ENCODE measurements around the gene EPS8. TPM values are rescaled to one million over a fixed set of nuclear protein-coding genes. Genes with fewer than 3 reads are reported as not detected.
"Not testable (repeated sequence)": the region's sequence is repeated elsewhere in the genome, so short reads cannot be mapped to it uniquely, and the experiment has no call there.

EPS8 gene
- total RNA-seq, 1 donor from 2014 or later = 117 TPM

- ATAC-seq (no peak), DNase-seq (ENCODE audit: low spot score) (no peak)
- intact Hi-C loops (cut with DNase I) = no loop called here
These were observed 158.0 kb downstream of the EPS8 start for GRCh38 chr12:15631007-15631715.

DNA sequence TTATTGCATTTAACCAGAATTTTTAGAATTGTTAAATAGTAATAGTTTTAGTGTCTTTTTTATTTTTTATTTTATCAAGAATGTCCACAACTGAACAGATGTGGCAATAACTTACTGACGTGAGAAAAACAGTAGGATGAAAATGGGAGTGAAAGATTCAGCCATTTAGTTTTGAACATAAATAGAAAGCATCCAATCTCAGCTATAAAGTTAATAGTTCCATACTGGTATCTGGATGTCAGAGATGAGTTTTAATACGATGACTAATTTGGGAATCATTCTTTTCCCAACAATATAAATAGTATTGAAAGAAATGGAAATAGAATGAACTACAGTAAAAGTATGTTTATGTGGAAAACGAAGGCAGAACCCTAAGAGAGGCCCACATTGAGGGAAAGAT, 159.4 kb downstream of the EPS8 start:
- intact Hi-C loops (cut with DNase I) = no loop called here

DNA sequence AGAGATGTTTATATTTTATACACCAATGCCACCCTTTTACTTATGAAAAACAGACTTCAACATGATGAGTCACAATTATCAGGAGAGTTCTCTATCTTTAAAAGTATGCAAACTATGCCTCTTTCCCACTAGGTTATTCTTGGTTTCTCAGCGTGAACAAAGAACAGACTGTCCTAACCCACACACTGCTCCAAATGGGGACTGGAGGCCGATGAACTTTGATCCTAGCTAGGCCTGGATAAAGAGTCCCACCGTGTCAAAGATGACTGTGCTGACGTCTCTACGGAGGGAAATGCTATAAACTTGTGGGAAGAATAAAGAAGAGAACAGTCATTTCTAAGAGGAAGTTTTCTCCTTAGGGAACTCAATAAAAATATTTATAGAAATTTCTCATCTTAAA, 160.1 kb downstream of the EPS8 start:
- DNase-seq (ENCODE audit: low spot score) = peak; percentile 72
- intact Hi-C loops (cut with DNase I) = no loop called here
- ATAC-seq = peak; percentile 99

More for the DNA sequence above, 159.4 kb downstream of the EPS8 start:
- ATAC-seq (no peak), DNase-seq (ENCODE audit: low spot score) (no peak)

- DNase-seq (ENCODE audit: low spot score) (no peak), ATAC-seq (peak; percentile 39)
- intact Hi-C loops (cut with DNase I) = no loop called here
These were observed 160.9 kb downstream of the EPS8 start for GRCh38 chr12:15627995-15628945.

GRCh38 chr12:15625075-15625474, 164.1 kb downstream of the EPS8 start:
- no peak for DNase-seq (ENCODE audit: low spot score)
- intact Hi-C loops (cut with DNase I) = no loop called here
- ATAC-seq = no peak

DNA sequence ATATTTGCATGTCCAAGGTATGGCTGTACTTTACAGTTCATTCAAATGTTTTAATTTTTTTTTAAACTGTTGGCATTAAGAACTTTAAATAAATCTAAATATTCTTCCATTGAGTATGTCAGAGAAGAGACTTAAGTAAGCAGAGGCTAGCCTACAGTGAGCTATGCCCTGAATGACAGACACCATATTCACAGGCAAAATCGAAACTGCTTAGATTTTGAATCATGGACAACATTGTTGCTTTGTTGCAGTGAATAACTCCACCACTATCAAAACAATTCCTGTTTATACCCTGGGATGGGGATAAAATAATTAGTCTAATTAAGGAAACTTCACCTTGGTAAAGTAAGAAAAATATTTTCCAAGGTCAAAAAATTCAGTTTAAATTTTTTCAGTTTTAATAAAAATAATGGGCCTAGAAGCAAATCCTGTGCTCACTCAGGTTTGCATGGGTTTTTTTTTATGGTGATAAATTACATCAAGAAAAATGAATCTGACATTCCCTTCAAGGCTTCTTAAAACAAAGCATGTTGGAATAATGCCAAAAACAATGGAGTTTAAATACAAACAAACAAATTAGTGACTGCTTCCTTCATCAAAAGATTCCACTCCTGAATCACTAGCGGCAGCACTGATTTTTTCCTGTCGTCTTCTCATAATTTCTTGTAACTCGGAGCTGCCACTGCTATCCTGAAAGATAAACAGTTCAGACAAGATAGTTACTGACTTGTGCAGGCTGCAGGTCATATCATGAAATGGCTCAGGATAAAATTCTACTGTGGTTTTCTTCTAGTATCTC, 168.2 kb downstream of the EPS8 start:
- no peak for DNase-seq (ENCODE audit: low spot score)
- ATAC-seq = no peak
- intact Hi-C loops (cut with DNase I) = no loop called here

- DNase-seq (ENCODE audit: low spot score); intact Hi-C loops (cut with DNase I); ATAC-seq: not testable (repeated sequence)
These were observed 172.7 kb downstream of the EPS8 start for GRCh38 chr12:15616495-15616894.

DNA sequence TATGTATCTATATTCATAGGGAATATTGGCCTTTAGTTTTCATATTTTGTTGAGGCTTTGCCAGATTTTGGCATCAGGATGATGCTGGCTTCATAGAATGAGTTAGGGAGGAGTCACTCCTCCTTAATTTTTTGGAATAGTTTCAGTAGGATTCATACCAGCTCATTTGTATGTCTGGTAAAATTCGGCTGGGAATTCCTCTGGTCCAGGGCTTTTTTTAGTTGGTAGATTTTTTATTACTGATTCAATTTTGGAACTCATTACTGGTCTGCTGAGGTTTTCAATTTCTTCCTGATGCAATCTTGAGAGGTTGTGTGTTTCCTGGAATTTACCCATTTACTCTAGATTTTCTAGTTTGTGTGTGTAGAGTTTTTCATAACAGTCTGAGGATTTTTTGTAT, 175.2 kb downstream of the EPS8 start:
- DNase-seq (ENCODE audit: low spot score) (no peak), ATAC-seq (peak; percentile 39)
- intact Hi-C loops (cut with DNase I) = no loop called here

DNA sequence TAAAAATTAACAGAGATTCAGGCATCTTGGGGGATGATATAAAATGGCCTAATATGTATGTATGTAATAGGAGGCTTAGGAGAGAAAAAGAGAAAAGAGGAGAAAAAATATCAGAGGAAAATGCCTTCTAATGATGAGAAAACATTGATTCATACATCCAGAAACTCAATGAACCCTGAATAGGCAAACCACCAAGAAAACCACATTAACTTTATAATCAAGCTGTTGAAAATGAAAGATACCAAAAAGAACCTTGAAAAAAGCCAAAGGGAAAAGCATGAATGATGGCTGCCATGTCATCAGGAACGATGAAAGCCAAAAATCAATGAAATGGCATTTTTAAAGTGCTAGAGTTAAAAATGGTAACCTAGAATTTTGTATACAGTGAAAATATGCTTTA, 180.2 kb downstream of the EPS8 start:
- intact Hi-C loops (cut with DNase I) = no loop called here
- DNase-seq (ENCODE audit: low spot score) = no peak
- ATAC-seq = no peak

DNA sequence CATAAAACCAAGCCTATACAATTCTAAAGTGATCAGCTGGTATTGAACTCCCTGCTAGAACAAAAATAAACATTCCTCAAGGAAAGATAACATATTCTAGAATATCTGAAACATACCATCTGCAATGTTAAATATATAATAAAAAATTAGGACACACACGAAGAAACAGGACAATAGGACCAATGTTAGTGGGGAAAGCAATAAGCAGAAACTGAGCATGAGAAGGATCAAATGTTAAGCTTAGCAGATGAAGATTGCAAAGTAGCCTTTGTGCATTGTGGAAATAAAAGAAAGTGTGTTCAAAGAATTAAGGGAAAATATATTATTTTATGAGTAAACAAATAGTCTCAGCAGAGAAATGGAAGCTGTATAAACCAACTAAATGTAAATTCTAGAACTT, 180.8 kb downstream of the EPS8 start:
- no peak for DNase-seq (ENCODE audit: low spot score)
- intact Hi-C loops (cut with DNase I) = no loop called here
- no peak for ATAC-seq

GRCh38 chr12:15605881-15606590, 183.2 kb downstream of the EPS8 start:
- no peak for DNase-seq (ENCODE audit: low spot score)

DNA sequence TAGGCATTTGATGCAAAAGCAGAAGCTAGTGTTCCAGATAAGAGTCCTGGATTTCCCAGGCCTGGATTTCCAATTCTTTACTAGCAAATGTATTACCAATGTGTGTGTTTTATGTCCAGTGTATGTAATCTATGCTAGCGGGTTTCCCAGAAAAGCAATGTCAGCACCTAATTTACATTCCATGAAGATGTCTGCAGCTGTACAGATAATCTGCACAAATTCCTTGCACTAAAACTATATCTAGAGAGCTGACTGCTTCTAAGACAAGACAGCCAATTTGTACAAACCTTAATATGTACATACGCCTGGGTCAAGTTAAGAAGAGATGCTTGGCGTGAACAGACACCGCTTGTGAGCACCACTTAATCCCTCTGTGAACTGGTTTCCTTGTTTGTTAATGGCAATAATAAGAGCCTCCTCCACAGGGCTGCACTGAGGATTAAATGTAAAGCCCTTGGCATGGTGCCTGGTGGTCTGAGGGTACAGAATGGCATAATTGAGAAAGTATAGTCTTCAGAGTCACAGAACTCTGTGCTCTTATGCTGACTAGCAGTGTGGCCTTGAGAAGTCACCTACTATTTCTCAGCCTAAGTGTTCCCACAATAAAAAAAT, 185.6 kb downstream of the EPS8 start:
- intact Hi-C loops (cut with DNase I) = no loop called here
- ATAC-seq (no peak), DNase-seq (ENCODE audit: low spot score) (no peak)

More at GRCh38 chr12:15605881-15606590, 183.2 kb downstream of the EPS8 start:
- intact Hi-C loops (cut with DNase I) = no loop called here
- peak; percentile 31 for ATAC-seq

- DNase-seq (ENCODE audit: low spot score) = no peak
- no peak for ATAC-seq
- intact Hi-C loops (cut with DNase I) = no loop called here
These were observed 187.0 kb downstream of the EPS8 start for GRCh38 chr12:15602051-15602672.

DNA sequence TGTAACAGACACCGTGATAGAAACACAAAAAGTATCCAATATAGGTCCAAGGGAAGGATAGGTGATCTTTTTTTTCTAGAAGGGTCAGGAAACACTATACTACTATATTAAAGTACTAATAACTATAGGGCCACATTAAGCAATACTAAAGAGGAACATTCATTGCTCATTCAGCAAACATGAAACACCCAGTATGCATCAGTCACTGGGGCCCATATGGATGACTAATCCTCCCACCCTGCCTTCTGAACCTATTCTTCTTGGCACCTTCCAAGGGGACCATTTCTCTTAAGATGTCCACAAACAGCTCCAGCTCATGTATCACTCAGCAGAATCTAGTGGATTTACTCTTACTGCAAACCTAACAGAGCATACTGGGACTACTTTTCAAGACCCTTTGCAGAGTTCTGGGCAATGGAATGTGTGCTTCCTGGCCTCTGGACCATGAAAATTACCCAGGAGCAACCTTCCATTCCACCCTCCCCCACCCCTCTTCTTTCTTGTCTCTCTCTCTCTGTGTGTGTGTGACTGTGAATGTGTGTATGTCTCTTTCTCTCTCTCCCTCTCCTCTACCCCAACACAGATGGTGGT, 187.9 kb downstream of the EPS8 start:
- intact Hi-C loops (cut with DNase I) = no loop called here
- ATAC-seq = no peak
- no peak for DNase-seq (ENCODE audit: low spot score)

- no peak for ATAC-seq
- intact Hi-C loops (cut with DNase I) = no loop called here
- no peak for DNase-seq (ENCODE audit: low spot score)
These were observed 188.8 kb downstream of the EPS8 start for GRCh38 chr12:15600223-15600935.

DNA sequence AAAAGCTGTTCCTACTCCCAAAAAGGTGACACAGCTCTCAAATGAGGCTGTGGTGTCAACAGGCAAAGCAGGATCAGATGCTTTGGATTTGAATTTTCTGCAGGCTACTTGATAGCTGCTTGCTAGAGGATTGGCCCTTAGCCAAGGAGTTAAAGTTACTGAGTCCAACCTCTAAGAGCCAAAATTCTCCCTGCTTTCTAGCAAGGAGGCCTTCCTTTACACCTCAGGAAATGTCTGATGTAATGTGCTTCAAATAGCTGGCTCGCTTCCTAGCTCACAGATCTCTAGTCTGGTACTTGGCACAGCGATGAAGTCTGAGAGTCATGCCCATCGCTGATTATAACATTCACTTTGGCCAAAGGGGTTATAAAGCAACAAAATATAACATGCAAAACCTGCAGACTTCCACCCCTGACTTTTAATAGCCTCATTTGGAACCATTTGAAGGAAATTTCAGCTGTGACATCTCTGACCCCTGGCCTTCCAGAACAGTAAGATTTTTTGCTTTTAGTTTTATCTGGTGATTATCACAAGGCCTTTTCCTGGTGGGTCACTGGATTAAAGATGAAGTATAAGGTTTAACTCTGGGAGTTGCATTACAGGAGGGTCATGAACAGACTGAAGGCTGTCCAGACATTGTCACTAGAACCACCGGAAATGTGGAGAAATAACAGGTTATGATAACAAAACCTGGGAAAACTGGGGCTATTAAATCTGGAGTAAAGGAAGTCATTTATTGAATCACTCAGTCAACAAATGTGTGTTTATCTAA, 189.7 kb downstream of the EPS8 start:
- peak; percentile 78 for ATAC-seq
- intact Hi-C loops (cut with DNase I) = no loop called here
- DNase-seq (ENCODE audit: low spot score) = no peak
